Karpas-422 (cell line): ENCODE results near the gene TOPAZ1. TPM values are rescaled to one million over a fixed set of nuclear protein-coding genes. Genes with fewer than 3 reads are reported as not detected.

Experiments
- DNase-seq: peaks from one replicate; pipeline ENCODE4 v3.0.0-alpha.2; 2015
- H2AFZ ChIP-seq: fragments of 200-600 bp; sonication (generic); 2 replicates; pipeline ENCODE4 v1.6.1; 2014; ENCODE audit warnings: antibody characterized with exemption, low read length, mixed read lengths
- H3K27ac ChIP-seq: fragments of 200-600 bp; sonication (generic); 2 replicates; pipeline ENCODE4 v1.5.1; 2014; ENCODE audit warnings: mild to moderate bottlenecking, low read length, moderate library complexity
- H3K27me3 ChIP-seq: fragments of 200-600 bp; sonication (generic); 2 replicates; pipeline ENCODE4 v1.6.1; 2014; ENCODE audit warnings: low read length, mixed read lengths
- H3K36me3 ChIP-seq: fragments of 200-600 bp; sonication (generic); 2 replicates; pipeline ENCODE4 v1.6.1; 2014; ENCODE audit warnings: low read length, mixed read lengths; ENCODE audit not compliant: insufficient read depth
- H3K4me1 ChIP-seq: fragments of 200-600 bp; sonication (generic); 2 replicates; pipeline ENCODE4 v1.6.1; 2014; ENCODE audit warnings: mild to moderate bottlenecking, low read length, mixed read lengths
- H3K4me2 ChIP-seq: fragments of 200-600 bp; sonication (generic); 2 replicates; pipeline ENCODE4 v1.6.1; 2014; ENCODE audit warnings: low read length, low read depth, mild to moderate bottlenecking; ENCODE audit not compliant: poor library complexity, severe bottlenecking
- H3K4me3 ChIP-seq: fragments of 200-600 bp; sonication (generic); 2 replicates; pipeline ENCODE4 v1.5.1; 2014; ENCODE audit warnings: mild to moderate bottlenecking, antibody characterized with exemption, low read length, mixed read lengths
- H3K79me2 ChIP-seq: fragments of 200-600 bp; sonication (generic); 2 replicates; pipeline ENCODE4 v1.6.1; 2014; ENCODE audit warnings: mild to moderate bottlenecking, low read length, mixed read lengths
- H3K9ac ChIP-seq: fragments of 200-600 bp; sonication (generic); 2 replicates; pipeline ENCODE4 v1.6.0; 2014; ENCODE audit warnings: low read length
- H3K9me2 ChIP-seq: fragments of 200-600 bp; sonication (generic), shearing (Covaris generic); replicated peaks from 2 replicates; pipeline ENCODE4 v1.6.0; 2014; ENCODE audit warnings: mild to moderate bottlenecking, low read length, moderate library complexity; ENCODE audit not compliant: insufficient read depth
- H3K9me3 ChIP-seq: fragments of 300-700, 200-600 bp; sonication (generic); 2 replicates; pipeline ENCODE4 v1.6.1; 2014; ENCODE audit warnings: low read length, mixed read lengths
- H4K20me1 ChIP-seq: fragments of 200-600 bp; sonication (generic); 2 replicates; pipeline ENCODE4 v1.6.1; 2014; ENCODE audit warnings: mild to moderate bottlenecking, antibody characterized with exemption, low read length, low read depth; ENCODE audit not compliant: insufficient read depth
- total RNA-seq: library from RNA; depleted of rRNA; stranded (reverse); fragments of >200 nt; shearing (Covaris generic); gene quantifications from 2 replicates; pipeline ENCODE4 v1.2.3, GENCODE V29; 2014; ENCODE audit warnings: low replicate concordance; rRNA removed

The TOPAZ1 gene
- total RNA-seq: not detected in 2 replicates

- H3K4me2 ChIP-seq: no peak within 1 kb of the TSS
- DNase-seq: no peak
- H3K36me3 ChIP-seq: no peaks in the 10 kb centered on the region
- no peak within 1 kb of the TSS for H3K4me3 ChIP-seq
- H3K9ac ChIP-seq: no peak within 1 kb of the TSS
- no peaks in the 10 kb centered on the region for H3K79me2 ChIP-seq
- H3K4me1 ChIP-seq: no peaks in the 10 kb centered on the region
- H3K27ac ChIP-seq: no peak within 1 kb of the TSS
- H3K9me3 ChIP-seq: no peaks in the 10 kb centered on the region
- H4K20me1 ChIP-seq: no peaks in the 10 kb centered on the region
- H3K9me2 ChIP-seq: no peaks in the 10 kb centered on the region
- no peak within 1 kb of the TSS for H2AFZ ChIP-seq
- H3K27me3 ChIP-seq: no peaks in the 10 kb centered on the region
Measured at GRCh38 chr3:44241706-44242105, at the start of gene TOPAZ1. Gene TOPAZ1 (plus strand): TSS chr3:44241886. CDS start chr3:44242054, 168 bp downstream.

DNA sequence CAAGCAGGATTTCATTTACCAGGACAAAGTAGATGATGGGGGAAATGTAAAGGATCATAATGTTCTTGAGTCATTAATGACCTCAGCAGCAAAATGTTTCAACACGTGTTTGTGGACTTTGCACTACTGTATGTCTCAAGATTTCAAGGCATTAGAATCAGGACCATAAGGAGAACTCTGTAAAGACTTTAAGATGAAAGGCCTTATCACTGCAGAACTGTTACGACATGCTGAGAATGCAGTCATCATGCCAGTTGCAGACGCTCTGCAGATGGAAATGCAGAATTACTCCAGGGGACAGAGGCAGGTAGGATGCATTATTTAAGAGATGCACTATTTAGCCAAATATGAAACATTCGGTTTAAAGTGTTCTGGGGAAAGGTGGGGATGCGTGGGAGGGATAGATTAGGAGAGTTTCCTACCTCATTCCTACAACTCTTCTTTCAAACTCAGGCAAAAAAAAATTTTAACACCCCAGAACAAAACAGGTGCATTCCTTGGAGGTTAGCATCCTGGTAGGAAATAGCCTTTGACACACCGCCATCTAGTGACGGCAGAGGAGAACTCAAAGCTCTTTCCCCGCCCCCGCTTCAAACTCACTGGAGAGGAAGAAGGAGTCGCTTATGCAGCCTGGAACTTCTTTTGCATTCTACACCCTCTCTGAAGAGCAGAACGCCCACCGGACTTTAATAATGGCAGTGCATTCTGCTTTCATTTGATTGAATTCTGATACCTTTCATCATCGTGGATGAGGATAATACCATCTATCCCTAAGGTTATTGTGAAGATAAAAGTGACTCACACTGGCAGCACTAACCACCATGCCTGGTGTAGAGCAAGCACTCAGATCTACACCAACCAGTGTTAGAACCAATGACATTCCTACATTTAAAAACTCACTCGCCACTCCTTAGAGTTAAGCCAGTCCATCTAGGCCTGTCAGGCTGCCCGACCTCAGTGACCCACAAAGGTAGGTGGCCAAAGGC, 43.1 kb upstream of the TOPAZ1 start:
- H3K4me2 ChIP-seq: no peak overlapping the region
- H3K79me2 ChIP-seq: no peaks in the 10 kb centered on the region
- H3K4me3 ChIP-seq: no peak overlapping the region
- no peak overlapping the region for H2AFZ ChIP-seq
- no peaks in the 10 kb centered on the region for H3K27me3 ChIP-seq
- H3K4me1 ChIP-seq: peaks cover 4% of the 10 kb centered on the region; the same call in 1 of the 2 replicates
- no peaks in the 10 kb centered on the region for H3K9me2 ChIP-seq
- H3K9me3 ChIP-seq: no peaks in the 10 kb centered on the region
- no peak overlapping the region for H3K9ac ChIP-seq
- peak; percentile 93 for DNase-seq
- H3K36me3 ChIP-seq: no peaks in the 10 kb centered on the region
- H3K27ac ChIP-seq: no peak overlapping the region
- H4K20me1 ChIP-seq: no peaks in the 10 kb centered on the region

DNA sequence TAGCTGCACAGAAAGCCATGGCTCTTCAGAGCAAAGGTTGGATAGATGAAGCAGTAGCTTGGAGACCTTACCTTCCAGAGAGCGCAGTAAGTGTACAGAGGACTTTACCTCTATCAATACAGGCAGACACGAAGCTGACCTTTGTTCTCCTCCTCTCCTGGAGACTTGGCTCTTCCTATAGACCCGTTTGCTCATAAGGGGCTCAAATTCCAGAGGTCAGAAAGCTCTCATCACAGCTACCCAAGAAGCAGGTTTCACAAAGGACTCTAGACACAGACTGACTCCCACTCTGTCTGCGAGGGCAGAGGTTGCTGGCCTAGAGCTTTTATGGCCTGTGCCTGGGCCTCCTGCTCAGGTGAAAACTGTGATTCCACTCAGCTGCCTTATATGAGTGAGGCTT, 35.4 kb upstream of the TOPAZ1 start:
- Histone ChIP-seq H3K27me3 (no peaks in the 10 kb centered on the region), H3K36me3 (no peaks in the 10 kb centered on the region), H3K27ac (no peak overlapping the region), H3K4me1 (peaks cover 44% of the 10 kb centered on the region), H3K4me2 (no peak overlapping the region), H3K4me3 (no peak overlapping the region), H2AFZ (no peak overlapping the region), H3K9me3 (no peaks in the 10 kb centered on the region), H3K9me2 (no peaks in the 10 kb centered on the region), H4K20me1 (no peaks in the 10 kb centered on the region), H3K9ac (no peak overlapping the region), H3K79me2 (no peaks in the 10 kb centered on the region)
- no peak for DNase-seq

DNA sequence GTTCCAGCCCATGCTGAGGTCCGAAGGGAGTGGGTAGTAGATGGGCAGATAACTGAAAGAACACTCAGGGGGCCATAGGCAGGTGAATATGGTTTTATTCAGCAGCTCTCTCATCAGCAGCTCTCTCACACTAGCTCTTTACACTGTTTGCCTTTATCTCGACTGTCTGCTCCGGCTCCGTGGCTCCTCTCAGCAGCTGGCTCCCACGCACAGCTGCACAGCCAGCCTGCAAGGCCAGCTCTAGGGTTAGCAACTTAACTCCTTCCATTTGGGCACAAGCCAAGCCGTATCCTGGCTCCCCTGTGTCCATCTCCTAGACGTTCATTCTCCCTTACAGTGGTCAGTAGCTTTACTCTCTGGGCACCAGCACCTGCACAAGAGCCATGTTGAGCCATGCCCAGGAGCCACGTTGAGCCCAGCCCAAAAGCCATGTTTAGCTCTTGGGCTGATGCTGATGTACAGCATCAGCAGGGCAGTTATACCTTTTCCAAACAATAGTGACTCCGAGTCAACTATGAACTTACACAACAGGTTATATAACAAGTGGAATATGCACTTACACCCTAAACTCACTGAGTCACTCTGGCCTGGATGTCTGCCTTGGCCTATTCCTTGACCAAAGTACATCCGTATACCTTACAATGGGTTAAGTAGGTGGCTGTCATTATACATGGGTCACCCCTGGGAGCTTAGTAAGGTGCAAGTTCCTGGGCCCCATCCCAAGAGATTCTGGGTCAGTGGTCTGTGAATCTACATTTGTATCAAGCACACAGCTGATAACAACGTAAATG, 34.6 kb upstream of the TOPAZ1 start:
- Histone ChIP-seq H3K4me2 (peak overlapping the region; percentile 63), H3K27ac (peak overlapping the region; percentile 34), H3K4me1 (peaks cover 44% of the 10 kb centered on the region), H3K9ac (no peak overlapping the region), H3K79me2 (no peaks in the 10 kb centered on the region), H4K20me1 (no peaks in the 10 kb centered on the region), H3K36me3 (no peaks in the 10 kb centered on the region), H3K9me2 (no peaks in the 10 kb centered on the region), H3K27me3 (no peaks in the 10 kb centered on the region), H3K4me3 (peak overlapping the region; percentile 43; the same call in 1 of the 2 replicates), H2AFZ (no peak overlapping the region), H3K9me3 (no peaks in the 10 kb centered on the region)
- peak; percentile 82 for DNase-seq

- Histone ChIP-seq H3K9me2 (no peaks in the 10 kb centered on the region), H3K4me2 (peak overlapping the region; percentile 63), H3K9ac (peak overlapping the region; percentile 18; the same call in 1 of the 2 replicates), H2AFZ (no peak overlapping the region), H3K9me3 (no peaks in the 10 kb centered on the region), H3K27me3 (no peaks in the 10 kb centered on the region), H3K4me3 (peak overlapping the region; percentile 43; the same call in 1 of the 2 replicates), H3K4me1 (peaks cover 44% of the 10 kb centered on the region), H3K79me2 (no peaks in the 10 kb centered on the region), H3K36me3 (no peaks in the 10 kb centered on the region), H3K27ac (peak overlapping the region; percentile 83), H4K20me1 (no peaks in the 10 kb centered on the region)
- peak; percentile 85 for DNase-seq
Measured at GRCh38 chr3:44208086-44208485, 33.6 kb upstream of the TOPAZ1 start.

- Histone ChIP-seq H3K9me2 (no peaks in the 10 kb centered on the region), H3K27me3 (no peaks in the 10 kb centered on the region), H3K4me3 (no peak overlapping the region), H3K9ac (no peak overlapping the region), H3K79me2 (no peaks in the 10 kb centered on the region), H4K20me1 (no peaks in the 10 kb centered on the region), H3K27ac (peak overlapping the region; percentile 83; the same call in 1 of the 2 replicates), H3K36me3 (no peaks in the 10 kb centered on the region), H3K4me1 (peaks cover 44% of the 10 kb centered on the region), H3K4me2 (peak overlapping the region; percentile 63), H2AFZ (no peak overlapping the region), H3K9me3 (no peaks in the 10 kb centered on the region)
- DNase-seq: no peak
Measured at GRCh38 chr3:44208568-44208967, 33.1 kb upstream of the TOPAZ1 start.

DNA sequence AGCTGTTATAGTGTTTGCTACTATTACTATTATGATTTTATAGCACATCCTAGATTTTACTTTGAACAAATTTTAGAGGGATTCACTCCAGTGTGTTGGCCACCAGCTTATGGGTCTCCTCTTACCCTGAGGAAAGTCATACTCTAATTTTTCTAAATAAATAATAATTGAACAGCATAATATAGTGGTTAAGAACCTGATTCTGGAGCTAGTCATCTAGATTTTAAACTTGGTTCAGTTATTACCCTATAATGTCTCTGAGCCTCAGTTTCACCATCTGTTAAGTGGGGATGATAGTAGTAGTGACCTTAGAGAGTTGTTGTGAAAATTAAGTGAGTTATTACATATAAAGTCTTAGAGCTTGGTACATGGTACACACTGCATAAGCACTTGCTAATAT, 30.7 kb upstream of the TOPAZ1 start:
- H3K4me3 ChIP-seq: no peak overlapping the region
- DNase-seq: no peak
- H3K27ac ChIP-seq: no peak overlapping the region
- H3K4me1 ChIP-seq: peaks cover 42% of the 10 kb centered on the region
- H3K9me2 ChIP-seq: no peaks in the 10 kb centered on the region
- no peaks in the 10 kb centered on the region for H3K27me3 ChIP-seq
- no peaks in the 10 kb centered on the region for H3K36me3 ChIP-seq
- no peaks in the 10 kb centered on the region for H4K20me1 ChIP-seq
- H3K9ac ChIP-seq: no peak overlapping the region
- H2AFZ ChIP-seq: no peak overlapping the region
- no peak overlapping the region for H3K4me2 ChIP-seq
- no peaks in the 10 kb centered on the region for H3K9me3 ChIP-seq
- no peaks in the 10 kb centered on the region for H3K79me2 ChIP-seq

- Histone ChIP-seq H3K36me3 (no peaks in the 10 kb centered on the region), H3K9me3 (no peaks in the 10 kb centered on the region), H3K27ac (no peak overlapping the region), H4K20me1 (no peaks in the 10 kb centered on the region), H3K4me2 (no peak overlapping the region), H3K9ac (no peak overlapping the region), H3K79me2 (no peaks in the 10 kb centered on the region), H3K9me2 (no peaks in the 10 kb centered on the region), H3K4me1 (peaks cover 39% of the 10 kb centered on the region), H3K27me3 (0 out of 2 replicates have a peak, but pooled peaks cover 4% of the 10 kb centered on the region), H3K4me3 (no peak overlapping the region), H2AFZ (no peak overlapping the region)
- DNase-seq: no peak
Measured at GRCh38 chr3:44222337-44222736, 19.3 kb upstream of the TOPAZ1 start.
